Right cardiac atrium (tissue), 5 donors: Measurements from ENCODE around the gene ARHGAP27. TPM values are rescaled to one million over a fixed set of nuclear protein-coding genes. Genes with fewer than 3 reads are reported as not detected.
"Not testable (repeated sequence)": the region's sequence is repeated elsewhere in the genome, so short reads cannot be mapped to it uniquely, and the experiment has no call there.

Source experiments
- ATAC-seq, 2 donors: fragments of 200-7000 bp; cut with Tn5 transposase; one replicate each; pipeline versions ENCODE4 v1.8.0 to v1.9.1; 2020; ENCODE audit warnings: moderate library complexity in 2 of 2, mild to moderate bottlenecking in 1 of 2
- DNase-seq, 3 donors: peaks; one replicate each; pipeline ENCODE4 v3.0.0-alpha.2; 2020
- H3K27ac ChIP-seq: one replicate; pipeline ENCODE4 v1.5.1; 2013; ENCODE audit warnings: mild to moderate bottlenecking, low read length, control low read depth, moderate library complexity
- H3K27me3 ChIP-seq: one replicate; pipeline ENCODE4 v1.6.1; 2013; ENCODE audit not compliant: control insufficient read depth, insufficient read depth
- H3K4me1 ChIP-seq: one replicate; pipeline ENCODE4 v1.6.1; 2013; ENCODE audit warnings: low read length; ENCODE audit not compliant: control insufficient read depth, insufficient read depth
- H3K4me3 ChIP-seq: one replicate; pipeline ENCODE4 v1.5.1; 2013; ENCODE audit warnings: low read length, control low read depth
- H3K9me3 ChIP-seq: one replicate; pipeline ENCODE4 v1.6.1; 2013; ENCODE audit warnings: low read length; ENCODE audit not compliant: control insufficient read depth
- WGBS: extraction: QIAGEN DNeasy Blood & Tissue Kit; methylation state at CpG from one replicate; pipeline ENCODE4 v1.1.7; 2013; 5-methylcytosine and 5-hydroxymethylcytosine counted together
- intact Hi-C, 4 donors: fragments of 100-400 bp; cut with DNase I; formaldehyde crosslinking; loops; one replicate each; pipeline versions ENCODE4 v1.11.0 to v1.14.0; 2022 to 2023
- polyA plus RNA-seq: library from polyadenylated mRNA; stranded (reverse); fragments of 200-250 nt; gene quantifications from one replicate; pipeline ENCODE4 v1.2.3, GENCODE V29; 2013
- total RNA-seq, 4 donors: library from RNA; stranded (reverse); fragmentation: NEBNext Ultra II Directional; extraction: Animal tissue kit (Norgen Biotek cat#: 25700); gene quantifications; one replicate each; pipeline ENCODE4 v1.2.1, GENCODE V29; 2021
- donor health status: healthy with polysubstance abuse.
- donor health status: DM: no; HTN: yes; CAD: no.
- donor health status: DM: no; HTN: no; CAD: no.
- donor health status: DM: no; HTN: yes; CAD: no; lungs with severe emphysema.
- donor health status: DM: yes; HTN: yes; CAD: no.

The ARHGAP27 gene
- total and polyA plus RNA-seq, 5 donors, result 25.1 to 32.0 (median 26.8) TPM

GRCh38 chr17:45346216-45347015 lies 86.3 kb downstream of the ARHGAP27 start:
- Histone ChIP-seq H3K4me3 (no peak overlapping the region), H3K4me1 (no peaks in the 10 kb centered on the region), H3K27me3 (no peaks in the 10 kb centered on the region), H3K9me3 (no peaks in the 10 kb centered on the region), H3K27ac (peak overlapping the region; percentile 50)
- intact Hi-C loops, result no loop called here
- WGBS, result 60% methylated on average over 13 of the region's 13 CpGs
- peak; percentile 45 to 76 (median 67) for DNase-seq
- ATAC-seq, result peak; percentile 54 to 63

- 24% methylated on average over 3 of the region's 3 CpGs for WGBS
- intact Hi-C loops, result no loop called here
- Histone ChIP-seq H3K9me3 (no peaks in the 10 kb centered on the region), H3K4me1 (no peaks in the 10 kb centered on the region), H3K27ac (peak overlapping the region; percentile 57), H3K4me3 (no peak overlapping the region), H3K27me3 (no peaks in the 10 kb centered on the region)
- peak in 2 of 3 donors; percentile 33 to 65 for DNase-seq
- ATAC-seq, result peak; percentile 76 to 81
Measured at GRCh38 chr17:45345554-45346215, 87.0 kb downstream of the ARHGAP27 start.

GRCh38 chr17:45345246-45345553 lies 87.5 kb downstream of the ARHGAP27 start:
- ATAC-seq (peak in 1 of 2 donors; percentile 55), DNase-seq (peak; percentile 51 to 78 (median 65))
- no peaks in the 10 kb centered on the region for H3K9me3 ChIP-seq
- no peaks in the 10 kb centered on the region for H3K27me3 ChIP-seq
- peak overlapping the region; percentile 57 for H3K27ac ChIP-seq
- WGBS, result 64% methylated on average over 3 of the region's 3 CpGs
- intact Hi-C loops, result no loop called here
- no peak overlapping the region for H3K4me3 ChIP-seq
- no peaks in the 10 kb centered on the region for H3K4me1 ChIP-seq

DNA sequence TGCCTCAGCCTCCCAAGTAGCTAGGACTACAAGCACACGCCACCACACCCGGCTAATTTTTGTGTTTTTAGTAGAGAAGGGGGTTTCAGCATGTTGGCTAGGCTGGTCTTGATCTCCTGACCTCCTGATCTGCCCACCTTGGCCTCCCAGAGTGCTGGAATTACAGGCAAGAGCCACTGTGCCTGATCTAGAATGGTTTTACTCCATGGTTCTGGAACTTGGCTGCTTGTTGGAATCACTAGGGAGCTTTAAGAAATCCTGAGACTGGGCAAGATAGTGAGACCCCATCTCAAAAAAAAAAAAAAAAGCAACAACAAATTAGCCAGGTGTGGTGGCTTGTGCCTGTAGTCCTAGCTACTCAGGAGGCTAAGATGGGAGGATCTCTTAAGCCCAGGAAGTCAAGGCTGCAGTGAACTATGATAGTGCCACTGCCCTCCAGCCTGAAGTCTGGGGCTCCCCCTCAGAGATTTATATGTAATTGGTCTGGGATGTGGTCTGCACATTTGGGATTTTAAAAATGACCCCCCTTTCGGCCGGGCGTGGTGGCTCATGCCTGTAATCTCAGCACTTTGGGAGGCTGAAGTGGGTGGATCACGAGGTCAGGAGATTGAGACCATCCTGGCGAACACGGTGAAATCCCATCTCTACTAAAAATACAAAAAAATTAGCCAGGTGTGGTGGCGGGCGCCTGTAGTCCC lies 88.6 kb downstream of the ARHGAP27 start:
- DNase-seq, H3K27ac ChIP-seq, ATAC-seq, H3K9me3 ChIP-seq, H3K4me1 ChIP-seq, H3K4me3 ChIP-seq, H3K27me3 ChIP-seq: not testable (repeated sequence)
- intact Hi-C loops, result loop anchor here in 1 of 4 donors (2.0 kb wide), 1 partner anchor 19 kb away; no protein-coding TSS in a partner anchor
- WGBS, result 94% methylated on average over 10 of the region's 10 CpGs

Other genes starting within 250 kb of the ARHGAP27 start
- gene FMNL1, start 211.0 kb downstream of the ARHGAP27 start, total RNA-seq, result 10 to 100 TPM; 12.3 to 17.0 (median 14.1) TPM
- gene FMNL1, start 211.0 kb downstream of the ARHGAP27 start, polyA plus RNA-seq, result 10.5 TPM
- gene SPATA32, start 170.8 kb downstream of the ARHGAP27 start, total RNA-seq, result not detected
- gene SPATA32, start 170.8 kb downstream of the ARHGAP27 start, polyA plus RNA-seq, result not detected
- 10 to 100 TPM; 12.2 to 17.1 (median 15.1) TPM for gene MAP3K14, start 115.8 kb downstream of the ARHGAP27 start, total RNA-seq
- gene MAP3K14, start 115.8 kb downstream of the ARHGAP27 start, polyA plus RNA-seq, result 10.8 TPM
- gene PLEKHM1, start 57.9 kb upstream of the ARHGAP27 start, total RNA-seq, result 10 to 100 TPM; 26.3 to 31.0 (median 29.4) TPM
- 11.9 TPM for gene PLEKHM1, start 57.9 kb upstream of the ARHGAP27 start, polyA plus RNA-seq